WTC11 (cell line): ENCODE data around the gene ATG7.

ENCODE experiments used
- CREB1 ChIP-seq: sonication (generic); formaldehyde crosslinking; IDR thresholded peaks from 2 replicates; pipeline ENCODE4 v1.8.0; 2023; ENCODE audit warnings: mild to moderate bottlenecking, missing genetic modification reagents
- ESRRA ChIP-seq: sonication (generic); formaldehyde crosslinking; IDR thresholded peaks from 2 replicates; pipeline ENCODE4 v1.8.1; 2022; ENCODE audit warnings: mild to moderate bottlenecking, missing genetic modification reagents, borderline replicate concordance
- JUN ChIP-seq: sonication (generic); formaldehyde crosslinking; IDR thresholded peaks from 2 replicates; pipeline ENCODE4 v1.8.0; 2023; ENCODE audit warnings: mild to moderate bottlenecking, missing genetic modification reagents
- KAT7 ChIP-seq: sonication (generic); formaldehyde crosslinking; IDR thresholded peaks from 2 replicates; pipeline ENCODE4 v1.8.1; 2023; ENCODE audit warnings: missing genetic modification reagents, mild to moderate bottlenecking, borderline replicate concordance
- MYBL2 ChIP-seq: sonication (generic); formaldehyde crosslinking; IDR thresholded peaks from 2 replicates; pipeline ENCODE4 v1.8.1; 2023; ENCODE audit warnings: mild to moderate bottlenecking, moderate library complexity, missing genetic modification reagents
- NR3C1 ChIP-seq: sonication (generic); formaldehyde crosslinking; conservative IDR thresholded peaks from 2 replicates; pipeline ENCODE4 v1.8.1; 2023; ENCODE audit warnings: low read depth, mild to moderate bottlenecking, missing genetic modification reagents
- ZNF121 ChIP-seq: sonication (generic); formaldehyde crosslinking; IDR thresholded peaks from 2 replicates; pipeline ENCODE4 v1.8.0; 2023; ENCODE audit warnings: missing genetic modification reagents
- ZNF232 ChIP-seq: sonication (generic); formaldehyde crosslinking; IDR thresholded peaks from 2 replicates; pipeline ENCODE4 v1.8.0; 2022; ENCODE audit warnings: mild to moderate bottlenecking, missing genetic modification reagents
- TF ChIP-seq, protein P1 (sequence below): fragments of 200-600 bp; IDR thresholded peaks from 2 replicates; pipeline ENCODE4 v1.8.0; 2022; ENCODE audit warnings: antibody characterized with exemption
- TF ChIP-seq, protein P2 (sequence below): sonication (generic); formaldehyde crosslinking; IDR thresholded peaks from 2 replicates; pipeline ENCODE4 v1.8.0; 2022; ENCODE audit warnings: missing genetic modification reagents
- TF ChIP-seq, protein P3 (sequence below): sonication (generic); formaldehyde crosslinking; IDR thresholded peaks from 2 replicates; pipeline ENCODE4 v1.8.0; 2022; ENCODE audit warnings: mild to moderate bottlenecking, missing genetic modification reagents
- TF ChIP-seq, protein P4 (sequence below): sonication (generic); formaldehyde crosslinking; IDR thresholded peaks from 2 replicates; pipeline ENCODE4 v1.8.0; 2023; ENCODE audit warnings: missing genetic modification reagents, mild to moderate bottlenecking, borderline replicate concordance

DNA sequence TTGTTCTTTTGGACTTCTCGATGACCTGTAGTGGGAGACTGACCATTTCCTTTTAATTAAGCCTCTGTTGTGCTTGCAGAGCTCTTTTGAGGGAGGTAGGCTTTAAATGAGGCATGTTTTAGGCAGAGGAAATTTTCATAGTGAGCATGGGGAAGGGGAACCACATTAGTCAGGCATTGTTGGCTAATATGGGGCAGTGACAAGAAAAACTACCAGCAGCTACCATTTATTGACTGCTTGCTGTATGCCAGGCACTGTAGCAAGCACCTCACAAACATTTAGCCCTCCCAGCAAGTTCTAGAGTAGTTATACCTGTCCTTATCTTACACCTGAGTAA is 10.9 kb downstream of the ATG7 start:
- TF ChIP-seq, protein P1, sequence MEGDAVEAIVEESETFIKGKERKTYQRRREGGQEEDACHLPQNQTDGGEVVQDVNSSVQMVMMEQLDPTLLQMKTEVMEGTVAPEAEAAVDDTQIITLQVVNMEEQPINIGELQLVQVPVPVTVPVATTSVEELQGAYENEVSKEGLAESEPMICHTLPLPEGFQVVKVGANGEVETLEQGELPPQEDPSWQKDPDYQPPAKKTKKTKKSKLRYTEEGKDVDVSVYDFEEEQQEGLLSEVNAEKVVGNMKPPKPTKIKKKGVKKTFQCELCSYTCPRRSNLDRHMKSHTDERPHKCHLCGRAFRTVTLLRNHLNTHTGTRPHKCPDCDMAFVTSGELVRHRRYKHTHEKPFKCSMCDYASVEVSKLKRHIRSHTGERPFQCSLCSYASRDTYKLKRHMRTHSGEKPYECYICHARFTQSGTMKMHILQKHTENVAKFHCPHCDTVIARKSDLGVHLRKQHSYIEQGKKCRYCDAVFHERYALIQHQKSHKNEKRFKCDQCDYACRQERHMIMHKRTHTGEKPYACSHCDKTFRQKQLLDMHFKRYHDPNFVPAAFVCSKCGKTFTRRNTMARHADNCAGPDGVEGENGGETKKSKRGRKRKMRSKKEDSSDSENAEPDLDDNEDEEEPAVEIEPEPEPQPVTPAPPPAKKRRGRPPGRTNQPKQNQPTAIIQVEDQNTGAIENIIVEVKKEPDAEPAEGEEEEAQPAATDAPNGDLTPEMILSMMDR, result no peak
- no peak for TF ChIP-seq ZNF232 (CRISPR knock-in tag)
- TF ChIP-seq, protein P2, sequence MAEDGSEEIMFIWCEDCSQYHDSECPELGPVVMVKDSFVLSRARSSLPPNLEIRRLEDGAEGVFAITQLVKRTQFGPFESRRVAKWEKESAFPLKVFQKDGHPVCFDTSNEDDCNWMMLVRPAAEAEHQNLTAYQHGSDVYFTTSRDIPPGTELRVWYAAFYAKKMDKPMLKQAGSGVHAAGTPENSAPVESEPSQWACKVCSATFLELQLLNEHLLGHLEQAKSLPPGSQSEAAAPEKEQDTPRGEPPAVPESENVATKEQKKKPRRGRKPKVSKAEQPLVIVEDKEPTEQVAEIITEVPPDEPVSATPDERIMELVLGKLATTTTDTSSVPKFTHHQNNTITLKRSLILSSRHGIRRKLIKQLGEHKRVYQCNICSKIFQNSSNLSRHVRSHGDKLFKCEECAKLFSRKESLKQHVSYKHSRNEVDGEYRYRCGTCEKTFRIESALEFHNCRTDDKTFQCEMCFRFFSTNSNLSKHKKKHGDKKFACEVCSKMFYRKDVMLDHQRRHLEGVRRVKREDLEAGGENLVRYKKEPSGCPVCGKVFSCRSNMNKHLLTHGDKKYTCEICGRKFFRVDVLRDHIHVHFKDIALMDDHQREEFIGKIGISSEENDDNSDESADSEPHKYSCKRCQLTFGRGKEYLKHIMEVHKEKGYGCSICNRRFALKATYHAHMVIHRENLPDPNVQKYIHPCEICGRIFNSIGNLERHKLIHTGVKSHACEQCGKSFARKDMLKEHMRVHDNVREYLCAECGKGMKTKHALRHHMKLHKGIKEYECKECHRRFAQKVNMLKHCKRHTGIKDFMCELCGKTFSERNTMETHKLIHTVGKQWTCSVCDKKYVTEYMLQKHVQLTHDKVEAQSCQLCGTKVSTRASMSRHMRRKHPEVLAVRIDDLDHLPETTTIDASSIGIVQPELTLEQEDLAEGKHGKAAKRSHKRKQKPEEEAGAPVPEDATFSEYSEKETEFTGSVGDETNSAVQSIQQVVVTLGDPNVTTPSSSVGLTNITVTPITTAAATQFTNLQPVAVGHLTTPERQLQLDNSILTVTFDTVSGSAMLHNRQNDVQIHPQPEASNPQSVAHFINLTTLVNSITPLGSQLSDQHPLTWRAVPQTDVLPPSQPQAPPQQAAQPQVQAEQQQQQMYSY (CRISPR knock-in tag), result no peak
- no peak for TF ChIP-seq ZNF121 (CRISPR knock-in tag)
- TF ChIP-seq NR3C1 (CRISPR knock-in tag), result no peak
- TF ChIP-seq ESRRA (CRISPR knock-in tag), result no peak
- no peak for TF ChIP-seq KAT7
- TF ChIP-seq, protein P3, sequence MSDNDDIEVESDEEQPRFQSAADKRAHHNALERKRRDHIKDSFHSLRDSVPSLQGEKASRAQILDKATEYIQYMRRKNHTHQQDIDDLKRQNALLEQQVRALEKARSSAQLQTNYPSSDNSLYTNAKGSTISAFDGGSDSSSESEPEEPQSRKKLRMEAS (CRISPR knock-in tag), result no peak
- TF ChIP-seq MYBL2 (CRISPR knock-in tag), result no peak
- TF ChIP-seq, protein P4, sequence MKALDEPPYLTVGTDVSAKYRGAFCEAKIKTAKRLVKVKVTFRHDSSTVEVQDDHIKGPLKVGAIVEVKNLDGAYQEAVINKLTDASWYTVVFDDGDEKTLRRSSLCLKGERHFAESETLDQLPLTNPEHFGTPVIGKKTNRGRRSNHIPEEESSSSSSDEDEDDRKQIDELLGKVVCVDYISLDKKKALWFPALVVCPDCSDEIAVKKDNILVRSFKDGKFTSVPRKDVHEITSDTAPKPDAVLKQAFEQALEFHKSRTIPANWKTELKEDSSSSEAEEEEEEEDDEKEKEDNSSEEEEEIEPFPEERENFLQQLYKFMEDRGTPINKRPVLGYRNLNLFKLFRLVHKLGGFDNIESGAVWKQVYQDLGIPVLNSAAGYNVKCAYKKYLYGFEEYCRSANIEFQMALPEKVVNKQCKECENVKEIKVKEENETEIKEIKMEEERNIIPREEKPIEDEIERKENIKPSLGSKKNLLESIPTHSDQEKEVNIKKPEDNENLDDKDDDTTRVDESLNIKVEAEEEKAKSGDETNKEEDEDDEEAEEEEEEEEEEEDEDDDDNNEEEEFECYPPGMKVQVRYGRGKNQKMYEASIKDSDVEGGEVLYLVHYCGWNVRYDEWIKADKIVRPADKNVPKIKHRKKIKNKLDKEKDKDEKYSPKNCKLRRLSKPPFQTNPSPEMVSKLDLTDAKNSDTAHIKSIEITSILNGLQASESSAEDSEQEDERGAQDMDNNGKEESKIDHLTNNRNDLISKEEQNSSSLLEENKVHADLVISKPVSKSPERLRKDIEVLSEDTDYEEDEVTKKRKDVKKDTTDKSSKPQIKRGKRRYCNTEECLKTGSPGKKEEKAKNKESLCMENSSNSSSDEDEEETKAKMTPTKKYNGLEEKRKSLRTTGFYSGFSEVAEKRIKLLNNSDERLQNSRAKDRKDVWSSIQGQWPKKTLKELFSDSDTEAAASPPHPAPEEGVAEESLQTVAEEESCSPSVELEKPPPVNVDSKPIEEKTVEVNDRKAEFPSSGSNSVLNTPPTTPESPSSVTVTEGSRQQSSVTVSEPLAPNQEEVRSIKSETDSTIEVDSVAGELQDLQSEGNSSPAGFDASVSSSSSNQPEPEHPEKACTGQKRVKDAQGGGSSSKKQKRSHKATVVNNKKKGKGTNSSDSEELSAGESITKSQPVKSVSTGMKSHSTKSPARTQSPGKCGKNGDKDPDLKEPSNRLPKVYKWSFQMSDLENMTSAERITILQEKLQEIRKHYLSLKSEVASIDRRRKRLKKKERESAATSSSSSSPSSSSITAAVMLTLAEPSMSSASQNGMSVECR (CRISPR knock-in tag), result no peak
- TF ChIP-seq JUN, result no peak
- no peak for TF ChIP-seq CREB1 (CRISPR knock-in tag)
